Astrocyte (in vitro differentiated cells and primary cell): ENCODE measurements around the gene PIK3CB.

Source experiments
- CTCF ChIP-seq: IDR thresholded peaks from 2 replicates; pipeline ENCODE4 v1.5.1; 2011; ENCODE audit warnings: low read depth, mild to moderate bottlenecking, inconsistent platforms, low read length, moderate library complexity; ENCODE audit not compliant: insufficient read depth
- EZH2 ChIP-seq: IDR thresholded peaks from 2 replicates; pipeline ENCODE4 v1.6.1; 2012; ENCODE audit warnings: mild to moderate bottlenecking, low read length, inconsistent platforms; ENCODE audit not compliant: insufficient read depth

DNA sequence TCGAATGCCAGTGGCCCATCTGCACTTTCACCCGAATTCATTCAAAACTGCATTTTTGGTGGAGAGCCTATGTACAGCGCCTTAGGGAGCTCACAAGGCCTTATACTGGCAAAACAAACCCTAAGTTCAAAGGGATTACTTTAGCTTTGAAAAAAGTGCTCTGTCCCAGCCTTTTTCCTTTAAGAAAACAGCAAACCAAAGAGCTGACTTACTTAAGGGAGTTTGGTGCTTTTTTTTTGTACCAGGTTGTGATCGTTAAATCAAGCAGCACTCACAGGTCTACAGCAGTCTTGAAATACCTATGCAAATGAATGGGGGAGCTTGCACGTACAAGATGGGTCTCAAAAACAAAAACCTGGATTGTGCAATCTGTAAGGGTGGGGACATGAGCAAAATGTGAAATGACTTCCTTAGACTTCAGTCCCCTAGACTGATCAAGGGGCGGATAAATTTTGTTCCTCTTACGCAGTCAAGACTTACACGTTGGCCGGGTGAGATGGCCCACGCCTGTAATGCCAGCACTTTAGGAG lies 11.6 kb upstream of the PIK3CB start:
- TF ChIP-seq EZH2 (no peak), CTCF (no peak)
